Upper lobe of left lung (tissue), 4 donors: ENCODE results near the gene GUK1.

ENCODE experiments used
- EP300 ChIP-seq, 4 donors: sonication (generic); formaldehyde crosslinking; IDR thresholded peaks; one replicate each; pipeline ENCODE4 v1.5.1; 2017; ENCODE audit warnings: antibody characterized with exemption in 4 of 4, control low read depth in 2 of 4
- POLR2A ChIP-seq, 4 donors: fragments of 450-650 bp; IDR thresholded peaks; one replicate each; pipeline ENCODE4 v1.5.1; 2016 to 2017; ENCODE audit warnings: antibody characterized with exemption in 4 of 4, mild to moderate bottlenecking in 2 of 4
- TF ChIP-seq, protein P1 (sequence below), 6 experiments: fragments of 450-650 bp in 4 of 6; fragments of 200-600 bp in 2 of 6; sonication (generic) in 2 of 6; IDR thresholded peaks; one replicate each; pipeline ENCODE4 v1.5.1; 2016 to 2019; ENCODE audit warnings: antibody characterized with exemption in 6 of 6

DNA sequence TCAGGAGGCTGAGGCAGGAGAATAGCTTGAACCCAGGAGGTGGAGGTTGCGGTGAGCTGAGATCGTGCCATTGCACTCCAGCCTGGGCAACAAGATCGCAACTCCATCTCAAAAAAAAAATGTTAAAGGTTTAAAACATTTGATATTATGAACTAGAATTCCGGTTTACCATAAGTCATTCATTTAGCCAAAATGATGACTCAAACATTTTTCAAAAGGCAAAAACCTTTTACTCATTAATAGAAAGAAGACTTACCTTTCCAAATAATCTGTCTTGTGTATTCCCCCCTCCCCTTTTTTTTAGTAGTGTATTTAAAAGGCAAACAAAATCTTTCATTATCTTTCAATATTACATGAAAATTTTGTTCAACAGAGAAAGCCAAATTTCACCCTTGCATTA lies 22.7 kb upstream of the GUK1 start:
- TF ChIP-seq, protein P1, sequence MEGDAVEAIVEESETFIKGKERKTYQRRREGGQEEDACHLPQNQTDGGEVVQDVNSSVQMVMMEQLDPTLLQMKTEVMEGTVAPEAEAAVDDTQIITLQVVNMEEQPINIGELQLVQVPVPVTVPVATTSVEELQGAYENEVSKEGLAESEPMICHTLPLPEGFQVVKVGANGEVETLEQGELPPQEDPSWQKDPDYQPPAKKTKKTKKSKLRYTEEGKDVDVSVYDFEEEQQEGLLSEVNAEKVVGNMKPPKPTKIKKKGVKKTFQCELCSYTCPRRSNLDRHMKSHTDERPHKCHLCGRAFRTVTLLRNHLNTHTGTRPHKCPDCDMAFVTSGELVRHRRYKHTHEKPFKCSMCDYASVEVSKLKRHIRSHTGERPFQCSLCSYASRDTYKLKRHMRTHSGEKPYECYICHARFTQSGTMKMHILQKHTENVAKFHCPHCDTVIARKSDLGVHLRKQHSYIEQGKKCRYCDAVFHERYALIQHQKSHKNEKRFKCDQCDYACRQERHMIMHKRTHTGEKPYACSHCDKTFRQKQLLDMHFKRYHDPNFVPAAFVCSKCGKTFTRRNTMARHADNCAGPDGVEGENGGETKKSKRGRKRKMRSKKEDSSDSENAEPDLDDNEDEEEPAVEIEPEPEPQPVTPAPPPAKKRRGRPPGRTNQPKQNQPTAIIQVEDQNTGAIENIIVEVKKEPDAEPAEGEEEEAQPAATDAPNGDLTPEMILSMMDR (IDR thresholded peaks at IDR 0.05), result no peak
- no peak for TF ChIP-seq EP300 (IDR thresholded peaks at IDR 0.05)
- TF ChIP-seq POLR2A (IDR thresholded peaks at IDR 0.05), result no peak
